IMR-90 (cell line): ENCODE results near the gene RER1. TPM values are rescaled to one million over a fixed set of nuclear protein-coding genes. Genes with fewer than 3 reads are reported as not detected.

ENCODE experiments used
- ATAC-seq: fragments of 200-7000 bp; cut with Tn5 transposase; 2 replicates; pipeline ENCODE4 v1.9.1; 2020; ENCODE audit warnings: low read depth, mild to moderate bottlenecking, moderate library complexity
- BruUV-seq: library from RNA; stranded (reverse); fragments of 400-500 nt; replicated peaks from 2 replicates; lab custom pipeline; 2021; lab: Mats Ljungman, UMichigan
- CTCF ChIA-PET: fragments of 300-600 bp; formaldehyde crosslinking; extraction: SDS; loops from one replicate; lab custom pipeline; 2021; ENCODE audit warnings: antibody characterized with exemption; lab: Yijun Ruan, JAX
- POLR2A ChIA-PET: fragments of 300-600 bp; sonication (Branson Sonifier 250); formaldehyde crosslinking; loops from one replicate; lab custom pipeline; 2022; ENCODE audit warnings: antibody characterized with exemption; ENCODE audit not compliant: unreplicated experiment; lab: Charles Lee
- DNase-seq: peaks from one replicate; pipeline ENCODE4 v3.0.0; 2013
- H2AFZ ChIP-seq: replicated peaks from 2 replicates; pipeline ENCODE3; 2013; ENCODE audit warnings: low read length, mild to moderate bottlenecking; ENCODE audit not compliant: poor library complexity
- H2AK5ac ChIP-seq: 2 replicates; pipeline ENCODE4 v1.6.1; 2013; ENCODE audit warnings: low read depth, low read length, inconsistent platforms
- H2AK9ac ChIP-seq: replicated peaks from 2 replicates; pipeline ENCODE3; 2013; ENCODE audit warnings: mild to moderate bottlenecking, low read depth, low read length, moderate library complexity; ENCODE audit not compliant: poor library complexity
- H2BK120ac ChIP-seq: 2 replicates; pipeline ENCODE4 v1.6.1; 2013; ENCODE audit warnings: low read depth, low read length, inconsistent platforms
- H2BK15ac ChIP-seq: 3 replicates; pipeline ENCODE4 v1.6.1; 2013; ENCODE audit warnings: low read depth, low read length, inconsistent platforms
- H2BK20ac ChIP-seq: 2 replicates; pipeline ENCODE4 v1.6.1; 2013; ENCODE audit warnings: low read depth, mild to moderate bottlenecking, inconsistent platforms, low read length, moderate library complexity
- H2BK5ac ChIP-seq: 2 replicates; pipeline ENCODE4 v1.6.1; 2013; ENCODE audit warnings: mild to moderate bottlenecking, low read depth, low read length, inconsistent platforms; ENCODE audit not compliant: poor library complexity, severe bottlenecking
- H3K14ac ChIP-seq: replicated peaks from 2 replicates; pipeline ENCODE4 v1.6.1; 2013; ENCODE audit warnings: low read depth, low read length, inconsistent platforms
- H3K18ac ChIP-seq: 2 replicates; pipeline ENCODE4 v1.6.1; 2013; ENCODE audit warnings: low read depth, low read length, control low read depth
- H3K23ac ChIP-seq: 2 replicates; pipeline ENCODE4 v1.6.1; 2013; ENCODE audit warnings: low read depth, low read length, inconsistent platforms
- H3K27ac ChIP-seq: 2 replicates; pipeline ENCODE4 v1.5.1; 2013; ENCODE audit warnings: mild to moderate bottlenecking, control low read depth, low read length; ENCODE audit not compliant: insufficient read depth
- H3K27me3 ChIP-seq: 2 replicates; pipeline ENCODE4 v1.6.1; 2013; ENCODE audit warnings: low read length; ENCODE audit not compliant: control insufficient read depth, insufficient read depth
- H3K36me3 ChIP-seq: 2 replicates; pipeline ENCODE4 v1.6.1; 2013; ENCODE audit warnings: low read length, mixed read lengths; ENCODE audit not compliant: control insufficient read depth, insufficient read depth
- H3K4ac ChIP-seq: 2 replicates; pipeline ENCODE4 v1.6.1; 2013; ENCODE audit warnings: low read depth, low read length, inconsistent platforms
- H3K4me1 ChIP-seq: 2 replicates; pipeline ENCODE4 v1.6.1; 2013; ENCODE audit warnings: low read length, mixed read lengths; ENCODE audit not compliant: control insufficient read depth, insufficient read depth
- H3K4me2 ChIP-seq: 2 replicates; pipeline ENCODE4 v1.6.1; 2013; ENCODE audit warnings: low read depth, mild to moderate bottlenecking, control low read depth, low read length, moderate library complexity
- H3K4me3 ChIP-seq: 2 replicates; pipeline ENCODE4 v1.5.1; 2013; ENCODE audit warnings: low read depth, mild to moderate bottlenecking, control low read depth, low read length, moderate library complexity; ENCODE audit not compliant: insufficient read depth
- H3K56ac ChIP-seq: 2 replicates; pipeline ENCODE4 v1.6.1; 2013; ENCODE audit warnings: low read length, inconsistent platforms; ENCODE audit not compliant: insufficient read depth; ENCODE audit errors: extremely low read depth
- H3K79me1 ChIP-seq, 2 experiments: 2 replicates each; pipeline ENCODE4 v1.6.1; 2013; ENCODE audit warnings: low read length in 2 of 2, inconsistent platforms in 1 of 2, low read depth in 1 of 2
- H3K9ac ChIP-seq: 2 replicates; pipeline ENCODE4 v1.6.1; 2013; ENCODE audit warnings: low read depth, low read length, control low read depth
- H3K9me1 ChIP-seq: 2 replicates; pipeline ENCODE4 v1.6.1; 2013; ENCODE audit warnings: low read length, inconsistent platforms; ENCODE audit not compliant: insufficient read depth
- H3K9me3 ChIP-seq: 2 replicates; pipeline ENCODE4 v1.6.1; 2013; ENCODE audit warnings: low read length; ENCODE audit not compliant: control insufficient read depth, insufficient read depth
- H4K20me1 ChIP-seq: 2 replicates; pipeline ENCODE4 v1.6.1; 2013; ENCODE audit warnings: low read length, inconsistent platforms; ENCODE audit not compliant: insufficient read depth
- H4K5ac ChIP-seq: 2 replicates; pipeline ENCODE4 v1.6.1; 2013; ENCODE audit warnings: mild to moderate bottlenecking, low read depth, low read length, control low read depth
- H4K8ac ChIP-seq, 2 experiments: 2 replicates each; pipeline ENCODE4 v1.6.1; 2013; ENCODE audit warnings: low read depth in 2 of 2, low read length in 2 of 2, control low read depth in 1 of 2, inconsistent platforms in 1 of 2
- H4K91ac ChIP-seq: 2 replicates; pipeline ENCODE4 v1.6.1; 2013; ENCODE audit warnings: low read depth, low read length, inconsistent platforms; ENCODE audit not compliant: insufficient read depth
- BHLHE40 ChIP-seq: fragments of 150-350 bp; IDR thresholded peaks from 2 replicates; pipeline ENCODE4 v1.6.1; 2016; ENCODE audit warnings: mild to moderate bottlenecking, low read depth, low read length
- CEBPB ChIP-seq: IDR thresholded peaks from 2 replicates; pipeline ENCODE4 v1.6.1; 2012; ENCODE audit warnings: low read depth, low read length, improper control_type of control experiment
- CHD1 ChIP-seq: IDR thresholded peaks from 2 replicates; pipeline ENCODE4 v1.6.1; 2012; ENCODE audit warnings: low read depth, low read length, improper control_type of control experiment
- FOS ChIP-seq: fragments of 150-350 bp; IDR thresholded peaks from 2 replicates; pipeline ENCODE4 v1.6.1; 2016; ENCODE audit warnings: low read depth, low read length
- MAFK ChIP-seq: IDR thresholded peaks from 2 replicates; pipeline ENCODE4 v1.6.1; 2012; ENCODE audit warnings: low read depth, low read length, improper control_type of control experiment
- MAZ ChIP-seq: IDR thresholded peaks from 2 replicates; pipeline ENCODE4 v1.6.1; 2012; ENCODE audit warnings: low read depth, mild to moderate bottlenecking, low read length, improper control_type of control experiment, moderate library complexity, borderline replicate concordance
- MXI1 ChIP-seq: IDR thresholded peaks from 2 replicates; pipeline ENCODE4 v1.6.1; 2012; ENCODE audit warnings: low read depth, mild to moderate bottlenecking, low read length, moderate library complexity, borderline replicate concordance
- NFE2L2 ChIP-seq: fragments of 150-350 bp; IDR thresholded peaks from 2 replicates; pipeline ENCODE4 v1.6.1; 2016; ENCODE audit warnings: low read depth, mild to moderate bottlenecking, low read length
- RAD21 ChIP-seq: IDR thresholded peaks from 2 replicates; pipeline ENCODE4 v1.6.1; 2012; ENCODE audit warnings: low read length, improper control_type of control experiment
- RCOR1 ChIP-seq: IDR thresholded peaks from 2 replicates; pipeline ENCODE4 v1.6.1; 2012; ENCODE audit warnings: mild to moderate bottlenecking, low read length, improper control_type of control experiment; ENCODE audit not compliant: insufficient replicate concordance
- RFX5 ChIP-seq: IDR thresholded peaks from 2 replicates; pipeline ENCODE4 v1.8.0; 2012; ENCODE audit warnings: low read depth, mild to moderate bottlenecking, low read length, moderate library complexity
- WGBS, 2 experiments: methylation state at CpG; one replicate each; pipeline versions ENCODE4 v1.1.5 to v1.1.7; 2013; ENCODE audit warnings: missing lambda C conversion rate in 2 of 2; ENCODE audit not compliant: insufficient read length in 1 of 2; ENCODE audit errors: extremely low coverage in 2 of 2; 5-methylcytosine and 5-hydroxymethylcytosine counted together
- dilution Hi-C: fragments of 300-500 bp; cut with HindIII; formaldehyde crosslinking; loops from one replicate; pipeline ENCODE4 v1.14.3; 2018; ENCODE audit warnings: low sequenced_read_pairs; ENCODE audit not compliant: unreplicated experiment
- in situ Hi-C: fragments of 300-500 bp; cut with MboI; formaldehyde crosslinking; loops from 3 replicates; pipeline ENCODE4 v1.14.3; 2019; ENCODE audit warnings: low sequenced_read_pairs, inconsistent platforms, mixed read lengths
- intact Hi-C: fragments of 100-400 bp; cut with micrococcal nuclease; formaldehyde crosslinking; loops from 2 replicates; pipeline ENCODE4 v1.10.0; 2022
- polyA plus RNA-seq, 3 experiments: library from polyadenylated mRNA; depleted of rRNA; stranded (reverse); fragments of >200 nt; gene quantifications; 2 replicates each; pipeline ENCODE4 v1.2.3, GENCODE V29; 2012; ENCODE audit warnings: low replicate concordance in 1 of 3
- total RNA-seq: library from RNA; depleted of rRNA; stranded (reverse); fragments of >200 nt; gene quantifications from 2 replicates; pipeline ENCODE4 v1.2.3, GENCODE V29; 2012
- TF ChIP-seq, protein P1 (sequence below): fragments of 150-350 bp; IDR thresholded peaks from 2 replicates; pipeline ENCODE4 v1.6.1; 2016; ENCODE audit warnings: low read depth, mild to moderate bottlenecking, low read length, moderate library complexity, borderline replicate concordance
- TF ChIP-seq, protein P2 (sequence below): conservative IDR thresholded peaks from 2 replicates; pipeline ENCODE4 v1.5.1; 2012; ENCODE audit warnings: mild to moderate bottlenecking, low read depth, low read length, improper control_type of control experiment

Gene RER1
- total and polyA plus RNA-seq, 2 of the 4 experiments (the other 2 are of a cell fraction), result 47.1 to 240 TPM

DNA sequence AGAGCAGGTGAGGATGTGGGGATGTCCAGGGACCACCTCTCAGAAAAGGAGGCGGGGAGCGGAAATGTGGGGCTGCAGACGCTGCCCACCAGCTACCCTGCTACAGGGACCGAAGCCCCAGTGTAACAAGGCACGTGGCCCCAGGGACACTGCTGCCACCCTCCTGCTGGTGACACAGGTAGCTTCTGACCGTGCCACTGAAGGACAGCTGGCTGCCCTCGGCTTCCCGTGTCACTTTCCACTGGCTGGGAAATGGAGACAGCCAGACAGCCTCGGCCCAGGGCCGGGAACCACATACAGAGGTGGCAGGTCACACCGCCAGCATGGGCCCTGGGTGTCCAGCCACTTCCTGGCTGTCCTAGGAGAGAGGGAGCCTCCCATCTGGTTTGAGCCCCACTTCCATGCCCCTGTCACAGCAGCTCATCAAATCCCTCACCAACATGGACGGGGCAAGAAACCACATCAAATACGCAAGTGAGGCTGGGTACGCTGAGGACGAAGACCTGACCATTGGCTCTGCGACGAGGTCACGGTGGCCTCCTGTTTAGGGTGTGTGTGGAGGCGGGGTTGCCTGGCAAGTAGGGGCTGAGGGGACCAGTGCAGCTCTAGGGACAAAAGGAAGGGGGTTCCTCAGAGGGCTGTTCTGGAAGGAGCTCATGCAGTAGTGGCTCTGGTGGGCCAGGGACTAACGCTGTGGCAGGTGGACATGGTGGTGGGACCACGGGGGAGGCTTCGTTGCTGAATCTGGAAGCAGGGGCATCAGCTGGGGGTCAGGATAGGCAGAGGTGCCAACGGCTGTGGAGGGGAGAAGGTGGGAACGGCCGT, 15.7 kb downstream of the RER1 start (continued):
- TF ChIP-seq RCOR1 (no peak), FOS (no peak)

DNA sequence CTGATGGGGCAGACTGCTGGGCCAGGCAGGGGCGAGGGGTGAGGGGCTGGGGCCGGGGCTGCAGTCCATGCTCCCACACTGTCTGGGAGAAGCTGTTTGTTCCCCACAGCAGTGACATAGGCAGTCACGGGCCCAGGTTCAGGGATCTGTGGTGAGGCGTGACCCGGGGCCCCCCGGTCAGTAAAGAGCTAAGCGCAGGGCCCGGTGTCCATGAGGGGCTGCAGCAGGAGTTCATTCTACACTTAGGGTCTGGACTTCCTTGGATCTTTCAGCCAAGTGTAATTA, 16.3 kb downstream of the RER1 start:
- H2BK15ac ChIP-seq, result no peak overlapping the region
- no peak overlapping the region for H2BK5ac ChIP-seq
- H3K9ac ChIP-seq, result no peak overlapping the region
- H3K4me3 ChIP-seq, result no peak overlapping the region
- H3K56ac ChIP-seq, result no peak overlapping the region
- BruUV-seq, result no TSS peak
- POLR2A ChIA-PET, result no interaction called here
- no peak overlapping the region for H3K18ac ChIP-seq
- 0 out of 2 replicates have a peak, but pooled peaks cover 14% of the 10 kb centered on the region for H4K20me1 ChIP-seq
- no peak overlapping the region for H2BK20ac ChIP-seq
- DNase-seq (no peak), ATAC-seq (no peak)
- intact Hi-C loops (no loop called here), dilution Hi-C loops (no loop called here), in situ Hi-C loops (loop anchor here (25.0 kb wide), 1 partner anchor 904 kb away; no protein-coding TSS in a partner anchor)
- CTCF ChIA-PET, result no interaction called here
- H3K4me1 ChIP-seq, result peaks cover 11% of the 10 kb centered on the region
- no peak overlapping the region for H4K8ac ChIP-seq
- no peak overlapping the region for H2AK5ac ChIP-seq
- no peak overlapping the region for H3K4me2 ChIP-seq
- no peak overlapping the region for H4K5ac ChIP-seq
- no peaks in the 10 kb centered on the region for H3K9me3 ChIP-seq
- H3K4ac ChIP-seq, result no peak overlapping the region
- H3K79me1 ChIP-seq, result peaks cover 14 to 44% of the 10 kb centered on the region in 2 experiments
- peaks cover 52% of the 10 kb centered on the region for H3K36me3 ChIP-seq
- no peak overlapping the region for H4K91ac ChIP-seq
- no peaks in the 10 kb centered on the region for H3K9me1 ChIP-seq
- no peak overlapping the region for H2BK120ac ChIP-seq
- H2AK9ac ChIP-seq, result no peak overlapping the region
- 100% methylated on average over 6 of the region's 8 CpGs; no CpG with 5 or more reads in 1 of the 2 experiments for WGBS, 2 experiments
- no peak overlapping the region for H3K23ac ChIP-seq
- H3K27ac ChIP-seq, result no peak overlapping the region
- no peak overlapping the region for H2AFZ ChIP-seq
- H3K14ac ChIP-seq, result no peak overlapping the region
- no peaks in the 10 kb centered on the region for H3K27me3 ChIP-seq
- TF ChIP-seq CEBPB (no peak), RAD21 (no peak), MAZ (no peak), NFE2L2 (no peak), MAFK (no peak), MXI1 (no peak), RCOR1 (no peak), BHLHE40 (no peak), FOS (no peak), RFX5 (no peak), CHD1 (no peak)
- TF ChIP-seq, protein P1, sequence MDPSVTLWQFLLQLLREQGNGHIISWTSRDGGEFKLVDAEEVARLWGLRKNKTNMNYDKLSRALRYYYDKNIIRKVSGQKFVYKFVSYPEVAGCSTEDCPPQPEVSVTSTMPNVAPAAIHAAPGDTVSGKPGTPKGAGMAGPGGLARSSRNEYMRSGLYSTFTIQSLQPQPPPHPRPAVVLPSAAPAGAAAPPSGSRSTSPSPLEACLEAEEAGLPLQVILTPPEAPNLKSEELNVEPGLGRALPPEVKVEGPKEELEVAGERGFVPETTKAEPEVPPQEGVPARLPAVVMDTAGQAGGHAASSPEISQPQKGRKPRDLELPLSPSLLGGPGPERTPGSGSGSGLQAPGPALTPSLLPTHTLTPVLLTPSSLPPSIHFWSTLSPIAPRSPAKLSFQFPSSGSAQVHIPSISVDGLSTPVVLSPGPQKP, result no peak
- TF ChIP-seq, protein P2, sequence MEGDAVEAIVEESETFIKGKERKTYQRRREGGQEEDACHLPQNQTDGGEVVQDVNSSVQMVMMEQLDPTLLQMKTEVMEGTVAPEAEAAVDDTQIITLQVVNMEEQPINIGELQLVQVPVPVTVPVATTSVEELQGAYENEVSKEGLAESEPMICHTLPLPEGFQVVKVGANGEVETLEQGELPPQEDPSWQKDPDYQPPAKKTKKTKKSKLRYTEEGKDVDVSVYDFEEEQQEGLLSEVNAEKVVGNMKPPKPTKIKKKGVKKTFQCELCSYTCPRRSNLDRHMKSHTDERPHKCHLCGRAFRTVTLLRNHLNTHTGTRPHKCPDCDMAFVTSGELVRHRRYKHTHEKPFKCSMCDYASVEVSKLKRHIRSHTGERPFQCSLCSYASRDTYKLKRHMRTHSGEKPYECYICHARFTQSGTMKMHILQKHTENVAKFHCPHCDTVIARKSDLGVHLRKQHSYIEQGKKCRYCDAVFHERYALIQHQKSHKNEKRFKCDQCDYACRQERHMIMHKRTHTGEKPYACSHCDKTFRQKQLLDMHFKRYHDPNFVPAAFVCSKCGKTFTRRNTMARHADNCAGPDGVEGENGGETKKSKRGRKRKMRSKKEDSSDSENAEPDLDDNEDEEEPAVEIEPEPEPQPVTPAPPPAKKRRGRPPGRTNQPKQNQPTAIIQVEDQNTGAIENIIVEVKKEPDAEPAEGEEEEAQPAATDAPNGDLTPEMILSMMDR, result no peak
